ENCODE measurements around the gene ZNF565.
"Not testable (repeated sequence)": the region's sequence is repeated elsewhere in the genome, so short reads cannot be mapped to it uniquely, and the experiment has no call there.

Gene ZNF565

GRCh38 chr19:36210497-36210896, 4.0 kb downstream of the ZNF565 start:
- DNase-seq: no peak

- DNase-seq: no peak
Measured at GRCh38 chr19:36209372-36209771, 5.1 kb downstream of the ZNF565 start.

- DNase-seq: no peak
Measured at GRCh38 chr19:36207605-36208252, 6.7 kb downstream of the ZNF565 start.

GRCh38 chr19:36203293-36203692, 11.2 kb downstream of the ZNF565 start:
- no peak for DNase-seq

GRCh38 chr19:36201684-36202083, 12.8 kb downstream of the ZNF565 start:
- DNase-seq: no peak

GRCh38 chr19:36198119-36198518, 16.3 kb downstream of the ZNF565 start:
- DNase-seq: no peak

GRCh38 chr19:36196249-36196648, 18.2 kb downstream of the ZNF565 start:
- DNase-seq: no peak

GRCh38 chr19:36186722-36187121, 27.7 kb downstream of the ZNF565 start:
- not testable (repeated sequence) for DNase-seq

GRCh38 chr19:36183245-36183628, 31.2 kb downstream of the ZNF565 start:
- DNase-seq: no peak

- no peak for DNase-seq
Measured at GRCh38 chr19:36182612-36183244, 31.7 kb downstream of the ZNF565 start.

- not testable (repeated sequence) for DNase-seq
Measured at GRCh38 chr19:36179077-36179476, 35.4 kb downstream of the ZNF565 start.

- DNase-seq: not testable (repeated sequence)
Measured at GRCh38 chr19:36173846-36174245, 40.6 kb downstream of the ZNF565 start.

- no peak for DNase-seq
Measured at GRCh38 chr19:36172852-36173251, 41.6 kb downstream of the ZNF565 start.

- peak; percentile 82 for DNase-seq
Measured at GRCh38 chr19:36169084-36169760, 45.2 kb downstream of the ZNF565 start.

- DNase-seq: no peak
Measured at GRCh38 chr19:36163813-36164212, 50.7 kb downstream of the ZNF565 start.

GRCh38 chr19:36160821-36161596, 53.5 kb downstream of the ZNF565 start:
- DNase-seq: no peak

GRCh38 chr19:36153126-36153525, 61.3 kb downstream of the ZNF565 start:
- no peak for DNase-seq

GRCh38 chr19:36152352-36153091, 61.9 kb downstream of the ZNF565 start, which contains the start of gene COX7A1:
TSS of gene COX7A1 (minus strand) at chr19:36152447. CDS start at chr19:36152407, 40 bp downstream.
- DNase-seq: no peak

- no peak for DNase-seq
Measured at GRCh38 chr19:36152019-36152351, 62.5 kb downstream of the ZNF565 start.

GRCh38 chr19:36151144-36152018, 63.1 kb downstream of the ZNF565 start:
- DNase-seq: no peak

GRCh38 chr19:36150586-36150985, 63.9 kb downstream of the ZNF565 start:
- no peak for DNase-seq
